ENCODE data around the gene AHCTF1. TPM values are rescaled to one million over a fixed set of nuclear protein-coding genes. Genes with fewer than 3 reads are reported as not detected.
A peak's percentile ranks its signal among the peaks of the same experiment; 100 is the strongest.

Gene AHCTF1
- total and polyA plus RNA-seq, 9 of the 15 experiments (the other 6 are each of a cell fraction or from before 2014, with no cell fraction given), result 9.4 to 102 (median 47.6) TPM

DNA sequence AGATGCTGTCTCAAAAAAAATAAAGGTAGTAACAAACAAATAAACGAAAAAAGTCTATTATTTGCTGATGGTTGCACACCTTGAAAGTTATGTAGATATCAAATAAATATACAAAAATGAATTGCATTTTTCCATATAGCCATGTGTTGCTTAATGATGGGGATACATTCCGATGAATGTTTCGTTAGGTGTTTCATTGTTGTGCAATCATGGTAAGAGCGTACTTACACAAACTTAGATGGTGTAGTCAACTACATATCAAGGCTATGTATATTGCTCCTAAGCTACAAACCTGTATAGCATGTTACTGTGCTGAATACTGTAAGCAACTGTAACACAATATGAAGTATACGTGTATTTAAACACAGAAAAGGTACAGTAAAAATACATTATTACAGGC is 34.4 kb downstream of the AHCTF1 start:
- no peaks in the 10 kb centered on the region; the same call in 2 of the 3 replicates for H3K79me2 ChIP-seq (ENCODE audit: control insufficient read depth, insufficient read depth, low read length)
- no peaks in the 10 kb centered on the region for H4K20me1 ChIP-seq (replicated peaks; ENCODE audit: control insufficient read depth, insufficient read depth, low read length)
- no peak overlapping the region for H3K4me2 ChIP-seq (ENCODE audit: insufficient read depth, low read length)
- TF ChIP-seq CEBPG (CRISPR knock-in tag; IDR thresholded peaks at IDR 0.05) (no peak), CEBPG (tag; conservative IDR thresholded peaks at IDR 0.05 in 1 of 2, IDR thresholded peaks at IDR 0.05 in 1 of 2) (peak; percentile 58 to 84), MAFF (IDR thresholded peaks at IDR 0.05; ENCODE audit: low read length) (no peak), XRCC3 (IDR thresholded peaks at IDR 0.05) (no peak), CREM (IDR thresholded peaks at IDR 0.05; ENCODE audit: low read depth) (no peak), CEBPB (tag; IDR thresholded peaks at IDR 0.05) (peak; percentile 81)
- H3K9me3 ChIP-seq (replicated peaks; ENCODE audit: control insufficient read depth, insufficient read depth, low read depth, low read length), result no peaks in the 10 kb centered on the region
- ChIA-PET CTCF (ENCODE audit: low intra/inter-chr PET ratio) (no interaction called here), POLR2A (interaction anchor here (0.6 to 1.3 kb wide), 4 partner anchors 12 to 55 kb away, joined by 3 to 5 read pairs (median 4); no protein-coding TSS in a partner anchor)
- BruUV-seq (replicated peaks), result no TSS peak
- ATAC-seq, result no peak
- intact Hi-C loops (cut with micrococcal nuclease) (no loop called here), in situ Hi-C loops (cut with MboI) (no loop called here)
- no peak overlapping the region for H3K27ac ChIP-seq (ENCODE audit: extremely low read depth, low read depth, low read length)
- H3K4me3 ChIP-seq, result no peak overlapping the region
- WGBS (ENCODE audit: insufficient coverage, low coverage, missing lambda C conversion rate), result 90% methylated on average over 5 of the region's 5 CpGs
- H3K4me1 ChIP-seq (replicated peaks in 1 of 2; ENCODE audit: control insufficient read depth in 2 of 2, insufficient read depth in 2 of 2, low read length in 2 of 2), result no peaks in the 10 kb centered on the region
- DNase-seq (ENCODE audit: extremely low read depth in 1 of 4, low spot score in 3 of 4), result no peak
- H3K27me3 ChIP-seq (ENCODE audit: control insufficient read depth in 2 of 2, insufficient read depth in 2 of 2, low read length in 2 of 2), result no peaks in the 10 kb centered on the region
- H3K36me3 ChIP-seq (ENCODE audit: control insufficient read depth, insufficient read depth, low read length), result peaks cover 98% of the 10 kb centered on the region
- no peak overlapping the region for H3K9ac ChIP-seq (ENCODE audit: insufficient read depth in 1 of 2, low read depth in 2 of 2, low read length in 2 of 2)
- H2AFZ ChIP-seq (ENCODE audit: low read depth, low read length), result no peak overlapping the region
- no peaks in the 10 kb centered on the region for H3K9me1 ChIP-seq (ENCODE audit: control insufficient read depth, insufficient read depth, low read length)
- FAIRE-seq, result no peak

Data from K562 (cell line).